Caco-2 (cell line): ENCODE measurements around the gene NEK8. TPM values are rescaled to one million over a fixed set of nuclear protein-coding genes. Genes with fewer than 3 reads are reported as not detected.

Experiments used
- BruUV-seq: library from RNA; stranded (reverse); fragments of 400-500 nt; replicated peaks from 2 replicates; lab custom pipeline; 2021; lab: Mats Ljungman, UMichigan
- CTCF ChIA-PET: fragments of 300-600 bp; sonication (Branson Sonifier 250); formaldehyde crosslinking; loops from one replicate; lab custom pipeline; 2022; ENCODE audit warnings: antibody characterized with exemption; lab: Charles Lee
- POLR2A ChIA-PET: fragments of 300-600 bp; sonication (Branson Sonifier 250); formaldehyde crosslinking; loops from one replicate; lab custom pipeline; 2022; ENCODE audit warnings: antibody characterized with exemption; lab: Charles Lee
- DNase-seq, 2 experiments: peaks; one replicate each; pipeline versions ENCODE4 v3.0.0 to v3.0.0-alpha.2; 2020 to 2022
- H3K27me3 ChIP-seq: replicated peaks from 2 replicates; pipeline ENCODE4 v1.6.0; 2011; ENCODE audit warnings: low read length; ENCODE audit not compliant: control insufficient read depth, insufficient read depth
- H3K36me3 ChIP-seq: 2 replicates; pipeline ENCODE4 v1.5.1; 2011; ENCODE audit warnings: low read length; ENCODE audit not compliant: control insufficient read depth, insufficient read depth
- H3K4me1 ChIP-seq: fragments of 250-450 bp; sonication (Bioruptor Pico); 2 replicates; pipeline ENCODE4 v1.5.1; 2020; ENCODE audit warnings: mild to moderate bottlenecking
- H3K4me3 ChIP-seq: 2 replicates; pipeline ENCODE4 v1.5.1; 2011; ENCODE audit warnings: low read depth, mild to moderate bottlenecking, control low read depth, low read length
- H3K9me3 ChIP-seq: fragments of 250-450 bp; sonication (Bioruptor Pico); 2 replicates; pipeline ENCODE4 v1.5.1; 2020; ENCODE audit warnings: mild to moderate bottlenecking, moderate library complexity
- H3K27ac Mint-ChIP-seq: one replicate; pipeline ENCODE4 v1.8.0; 2022; ENCODE audit warnings: mixed read lengths; ENCODE audit not compliant: unreplicated experiment
- H3K27me3 Mint-ChIP-seq: one replicate; pipeline ENCODE4 v1.8.0; 2022; ENCODE audit warnings: mixed read lengths; ENCODE audit not compliant: insufficient read depth, unreplicated experiment
- H3K36me3 Mint-ChIP-seq: one replicate; pipeline ENCODE4 v1.8.0; 2022; ENCODE audit warnings: mild to moderate bottlenecking, mixed read lengths; ENCODE audit not compliant: insufficient read depth, unreplicated experiment
- H3K4me1 Mint-ChIP-seq: one replicate; pipeline ENCODE4 v1.8.0; 2022; ENCODE audit warnings: low read depth, mixed read lengths; ENCODE audit not compliant: unreplicated experiment
- H3K4me3 Mint-ChIP-seq: one replicate; pipeline ENCODE4 v1.8.0; 2022; ENCODE audit warnings: mild to moderate bottlenecking, moderate library complexity, mixed read lengths; ENCODE audit not compliant: unreplicated experiment
- H3K9me3 Mint-ChIP-seq: one replicate; pipeline ENCODE4 v1.8.0; 2022; ENCODE audit warnings: mixed read lengths; ENCODE audit not compliant: unreplicated experiment
- intact Hi-C: fragments of 100-400 bp; cut with micrococcal nuclease; formaldehyde crosslinking; loops from one replicate; pipeline ENCODE4 v1.10.0; 2022; ENCODE audit not compliant: unreplicated experiment
- total RNA-seq: library from RNA; stranded (reverse); gene quantifications from 2 replicates; pipeline ENCODE4 v1.2.3, GENCODE V29; 2022
- TF ChIP-seq, protein P1 (sequence below), 2 experiments: fragments of 200-600 bp in 1 of 2; IDR thresholded peaks; 1 replicate in 1 of 2; 2 replicates in 1 of 2; pipeline versions ENCODE4 v1.5.1 to v1.8.0; 2011 to 2022; ENCODE audit warnings: antibody characterized with exemption in 1 of 2, control low read depth in 1 of 2, inconsistent platforms in 1 of 2, low read depth in 1 of 2, low read length in 1 of 2, mild to moderate bottlenecking in 1 of 2, moderate library complexity in 1 of 2; ENCODE audit not compliant: insufficient read depth in 1 of 2, severe bottlenecking in 1 of 2, unreplicated experiment in 1 of 2

The NEK8 gene
- total RNA-seq, 1 experiment from 2014 or later = 11.0 TPM

GRCh38 chr17:28737316-28737715, 8.7 kb downstream of the NEK8 start:
- DNase-seq = no peak
- Histone ChIP-seq H3K4me3 (no peak overlapping the region), H3K9me3 (no peaks in the 10 kb centered on the region), H3K36me3 (no peaks in the 10 kb centered on the region; the same call in 1 of the 2 replicates), H3K4me1 (peaks cover 6% of the 10 kb centered on the region; the same call in 1 of the 2 replicates), H3K27me3 (no peaks in the 10 kb centered on the region)
- ChIA-PET POLR2A (no interaction called here), CTCF (no interaction called here)
- BruUV-seq = no TSS peak
- Mint-ChIP-seq H3K4me1 (no peaks in the 10 kb centered on the region), H3K27ac (no peak overlapping the region), H3K36me3 (peaks cover 17% of the 10 kb centered on the region), H3K27me3 (no peaks in the 10 kb centered on the region), H3K4me3 (no peak overlapping the region), H3K9me3 (no peaks in the 10 kb centered on the region)
- intact Hi-C loops = no loop called here
- TF ChIP-seq, protein P1, sequence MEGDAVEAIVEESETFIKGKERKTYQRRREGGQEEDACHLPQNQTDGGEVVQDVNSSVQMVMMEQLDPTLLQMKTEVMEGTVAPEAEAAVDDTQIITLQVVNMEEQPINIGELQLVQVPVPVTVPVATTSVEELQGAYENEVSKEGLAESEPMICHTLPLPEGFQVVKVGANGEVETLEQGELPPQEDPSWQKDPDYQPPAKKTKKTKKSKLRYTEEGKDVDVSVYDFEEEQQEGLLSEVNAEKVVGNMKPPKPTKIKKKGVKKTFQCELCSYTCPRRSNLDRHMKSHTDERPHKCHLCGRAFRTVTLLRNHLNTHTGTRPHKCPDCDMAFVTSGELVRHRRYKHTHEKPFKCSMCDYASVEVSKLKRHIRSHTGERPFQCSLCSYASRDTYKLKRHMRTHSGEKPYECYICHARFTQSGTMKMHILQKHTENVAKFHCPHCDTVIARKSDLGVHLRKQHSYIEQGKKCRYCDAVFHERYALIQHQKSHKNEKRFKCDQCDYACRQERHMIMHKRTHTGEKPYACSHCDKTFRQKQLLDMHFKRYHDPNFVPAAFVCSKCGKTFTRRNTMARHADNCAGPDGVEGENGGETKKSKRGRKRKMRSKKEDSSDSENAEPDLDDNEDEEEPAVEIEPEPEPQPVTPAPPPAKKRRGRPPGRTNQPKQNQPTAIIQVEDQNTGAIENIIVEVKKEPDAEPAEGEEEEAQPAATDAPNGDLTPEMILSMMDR (IDR thresholded peaks at IDR 0.05; ENCODE audit: insufficient read depth in 1 of 2, low read depth in 1 of 2, low read length in 1 of 2, severe bottlenecking in 1 of 2, unreplicated experiment in 1 of 2) = no peak

DNA sequence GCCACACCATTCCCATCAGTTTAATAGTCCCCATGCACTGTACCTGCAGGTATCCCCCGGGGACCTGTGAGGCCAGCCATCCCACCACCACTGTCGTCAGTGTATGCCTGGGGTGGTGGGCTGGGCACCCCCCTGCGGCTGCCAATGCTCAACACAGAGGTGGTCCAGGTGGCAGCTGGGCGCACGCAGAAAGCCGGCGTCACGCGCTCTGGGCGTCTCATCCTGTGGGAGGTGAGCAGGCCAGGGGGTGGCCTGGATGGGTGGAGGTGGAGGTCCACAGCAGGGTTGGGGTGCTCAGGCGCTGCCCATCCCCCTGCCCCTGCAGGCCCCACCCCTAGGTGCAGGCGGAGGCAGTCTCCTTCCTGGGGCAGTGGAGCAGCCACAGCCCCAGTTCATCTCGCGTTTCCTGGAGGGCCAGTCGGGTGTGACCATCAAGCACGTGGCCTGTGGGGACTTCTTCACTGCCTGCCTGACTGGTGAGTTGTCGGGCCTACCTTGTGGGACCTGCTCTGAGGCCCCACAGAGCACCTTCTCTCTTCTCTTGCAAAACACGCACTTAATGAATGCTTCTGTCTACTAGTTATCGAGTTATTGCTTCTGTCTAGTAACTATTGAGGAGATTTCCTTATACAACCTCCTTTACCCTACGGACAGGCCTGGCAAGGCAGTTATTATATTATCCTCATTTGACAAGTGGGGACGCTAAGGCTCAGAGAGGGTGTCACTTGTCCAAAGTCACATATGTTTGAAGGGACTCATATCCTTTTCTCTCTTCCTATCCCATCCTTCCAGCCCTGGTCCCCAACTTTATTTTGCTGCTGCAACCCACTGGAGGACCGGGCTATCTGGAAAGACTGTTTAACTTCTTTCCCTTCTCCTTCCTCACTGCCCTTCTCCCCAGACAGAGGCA, 9.4 kb downstream of the NEK8 start:
- H3K4me3 Mint-ChIP-seq = no peak overlapping the region
- H3K27me3 Mint-ChIP-seq = no peaks in the 10 kb centered on the region
- Histone ChIP-seq H3K9me3 (no peaks in the 10 kb centered on the region), H3K36me3 (no peaks in the 10 kb centered on the region; the same call in 1 of the 2 replicates), H3K27me3 (no peaks in the 10 kb centered on the region), H3K4me3 (no peak overlapping the region), H3K4me1 (peaks cover 12% of the 10 kb centered on the region; the same call in 1 of the 2 replicates)
- no peaks in the 10 kb centered on the region for H3K9me3 Mint-ChIP-seq
- ChIA-PET POLR2A (no interaction called here), CTCF (interaction anchor here (0.9 kb wide), 1 partner anchor 11 kb away, joined by 6 read pairs; no protein-coding TSS in a partner anchor)
- no peak for DNase-seq
- TF ChIP-seq, protein P1 (IDR thresholded peaks at IDR 0.05; ENCODE audit: insufficient read depth in 1 of 2, low read depth in 1 of 2, low read length in 1 of 2, severe bottlenecking in 1 of 2, unreplicated experiment in 1 of 2) = no peak
- BruUV-seq = no TSS peak
- no peaks in the 10 kb centered on the region for H3K4me1 Mint-ChIP-seq
- intact Hi-C loops = no loop called here
- no peak overlapping the region for H3K27ac Mint-ChIP-seq
- H3K36me3 Mint-ChIP-seq = peaks cover 20% of the 10 kb centered on the region

DNA sequence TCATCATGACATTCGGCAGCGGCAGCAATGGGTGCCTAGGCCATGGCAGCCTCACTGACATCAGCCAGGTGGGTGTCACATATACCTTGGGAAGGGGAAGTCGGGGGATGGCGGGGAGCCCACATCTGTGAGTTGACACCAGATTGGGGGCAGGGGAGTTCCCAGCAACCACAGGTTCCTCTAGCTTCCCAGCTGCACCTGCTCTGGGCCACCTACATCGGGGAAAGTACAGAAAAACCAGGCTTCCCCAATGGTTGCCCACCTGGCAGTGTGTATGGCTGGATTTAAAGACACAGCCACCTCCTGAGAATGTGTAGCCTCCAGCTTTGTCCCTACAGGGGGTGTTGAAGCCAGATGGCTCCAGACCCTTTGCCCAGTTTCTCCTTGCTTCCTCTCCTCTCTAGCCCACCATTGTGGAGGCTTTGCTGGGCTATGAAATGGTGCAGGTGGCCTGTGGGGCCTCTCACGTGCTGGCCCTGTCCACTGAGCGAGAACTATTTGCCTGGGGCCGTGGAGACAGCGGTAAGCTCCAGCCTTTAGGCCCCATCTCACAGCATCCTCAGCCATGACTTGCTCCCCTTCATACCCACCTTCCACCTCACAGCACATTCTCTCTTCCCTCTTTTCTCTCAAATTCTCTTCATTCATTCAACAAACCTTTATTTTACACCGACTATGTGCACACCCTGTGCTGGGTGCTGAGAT, 10.2 kb downstream of the NEK8 start:
- no TSS peak for BruUV-seq
- Histone ChIP-seq H3K4me1 (peaks cover 12% of the 10 kb centered on the region; the same call in 1 of the 2 replicates), H3K9me3 (no peaks in the 10 kb centered on the region), H3K4me3 (no peak overlapping the region), H3K36me3 (no peaks in the 10 kb centered on the region; the same call in 1 of the 2 replicates), H3K27me3 (no peaks in the 10 kb centered on the region)
- POLR2A ChIA-PET = no interaction called here
- DNase-seq = no peak
- Mint-ChIP-seq H3K36me3 (peaks cover 23% of the 10 kb centered on the region), H3K27ac (no peak overlapping the region), H3K4me1 (no peaks in the 10 kb centered on the region), H3K4me3 (no peak overlapping the region), H3K27me3 (no peaks in the 10 kb centered on the region), H3K9me3 (no peaks in the 10 kb centered on the region)
- intact Hi-C loops = no loop called here
- TF ChIP-seq, protein P1 (IDR thresholded peaks at IDR 0.05; ENCODE audit: insufficient read depth in 1 of 2, low read depth in 1 of 2, low read length in 1 of 2, severe bottlenecking in 1 of 2, unreplicated experiment in 1 of 2) = no peak
- CTCF ChIA-PET = interaction anchor here (0.9 kb wide), 1 partner anchor 12 kb away, joined by 6 read pairs; no protein-coding TSS in a partner anchor
